NCI-H748 (cell line): ENCODE results near the gene RGPD8.

ENCODE experiments used
- DNase-seq: peaks from one replicate; lab custom pipeline; 2025; ENCODE audit not compliant: unreplicated experiment; lab: John Stamatoyannopoulos, UW

Gene RGPD8

DNA sequence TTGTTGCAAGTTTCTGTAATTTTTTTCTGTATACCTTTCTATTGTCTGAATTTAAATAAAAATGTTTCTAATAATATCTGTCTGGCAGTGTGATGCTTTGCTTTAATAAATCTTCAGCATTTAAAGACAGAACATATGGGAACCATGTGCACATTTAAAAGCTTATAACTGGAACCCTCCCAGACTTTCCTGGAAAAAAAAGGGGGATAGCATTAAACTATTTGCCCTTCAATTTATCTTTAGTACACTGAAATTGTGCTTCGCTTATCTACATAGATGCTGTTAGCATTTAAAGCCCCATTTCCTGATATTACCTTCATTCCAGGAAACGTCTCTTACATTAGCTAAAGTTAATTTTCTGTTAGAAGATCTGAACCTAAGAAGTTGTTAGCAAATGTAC lies 93.5 kb downstream of the RGPD8 start:
- DNase-seq: no peak

DNA sequence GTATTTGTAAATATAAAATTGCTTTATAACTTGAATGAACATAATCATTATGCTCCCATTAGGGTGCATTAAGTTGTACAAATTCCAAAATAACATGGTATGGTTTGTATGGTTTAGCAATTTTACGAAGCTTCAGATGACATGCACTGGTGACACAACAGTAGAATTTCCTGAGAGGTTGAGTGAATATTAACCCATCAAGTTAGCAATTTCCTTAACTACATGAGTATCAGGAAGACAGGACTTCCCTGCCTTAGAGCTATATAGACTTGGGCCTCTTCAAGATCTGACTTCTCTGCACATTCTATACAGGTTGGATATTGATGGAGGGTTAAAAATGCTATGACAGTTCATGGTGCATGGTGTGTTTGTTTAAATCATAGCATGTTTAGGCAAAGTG lies 97.8 kb downstream of the RGPD8 start:
- DNase-seq: no peak

DNA sequence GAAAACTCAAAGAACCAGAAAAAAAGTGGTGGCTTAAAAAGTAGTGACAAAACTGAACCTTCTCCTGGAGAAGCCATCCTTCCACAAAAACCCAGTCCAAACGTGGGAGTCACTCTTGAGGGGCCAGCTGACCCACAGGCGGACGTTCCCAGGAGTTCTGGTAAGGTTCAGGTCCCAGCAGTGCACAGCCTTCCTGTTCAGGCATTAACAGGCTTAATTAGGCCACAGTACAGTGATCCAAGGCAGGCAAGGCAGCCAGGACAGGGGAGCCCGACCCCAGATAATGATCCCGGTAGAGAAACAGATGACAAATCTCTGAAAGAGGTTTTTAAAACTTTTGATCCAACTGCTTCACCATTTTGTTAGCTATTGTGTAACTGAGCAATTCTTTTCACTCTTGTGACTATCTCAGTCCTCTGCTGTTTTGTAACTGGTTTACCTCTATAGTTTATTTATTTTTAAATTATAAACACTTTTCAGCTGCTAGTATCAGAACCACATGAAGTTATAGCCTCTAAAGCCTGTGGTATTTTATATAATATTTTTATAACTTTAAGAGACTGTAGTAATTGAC lies 101.2 kb downstream of the RGPD8 start:
- DNase-seq: no peak

DNA sequence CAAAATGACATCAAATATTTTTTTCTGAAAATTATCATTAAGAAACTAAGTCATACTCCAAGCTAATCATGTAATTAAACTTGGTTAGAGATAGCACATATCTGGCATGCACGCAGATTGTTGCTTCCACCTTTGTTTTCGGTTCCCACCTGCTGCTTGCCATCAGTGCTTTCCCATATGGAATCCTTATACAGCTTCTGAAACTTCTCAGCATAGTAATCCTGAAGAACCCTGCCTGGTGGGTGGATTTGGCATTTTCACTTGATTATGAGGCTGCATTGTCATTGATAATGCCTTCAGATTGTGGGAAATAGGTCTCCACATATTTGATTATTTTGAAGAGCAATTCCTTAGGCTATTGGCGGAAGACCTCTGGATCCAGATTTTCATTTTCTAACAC lies 110.5 kb downstream of the RGPD8 start:
- DNase-seq: no peak

DNA sequence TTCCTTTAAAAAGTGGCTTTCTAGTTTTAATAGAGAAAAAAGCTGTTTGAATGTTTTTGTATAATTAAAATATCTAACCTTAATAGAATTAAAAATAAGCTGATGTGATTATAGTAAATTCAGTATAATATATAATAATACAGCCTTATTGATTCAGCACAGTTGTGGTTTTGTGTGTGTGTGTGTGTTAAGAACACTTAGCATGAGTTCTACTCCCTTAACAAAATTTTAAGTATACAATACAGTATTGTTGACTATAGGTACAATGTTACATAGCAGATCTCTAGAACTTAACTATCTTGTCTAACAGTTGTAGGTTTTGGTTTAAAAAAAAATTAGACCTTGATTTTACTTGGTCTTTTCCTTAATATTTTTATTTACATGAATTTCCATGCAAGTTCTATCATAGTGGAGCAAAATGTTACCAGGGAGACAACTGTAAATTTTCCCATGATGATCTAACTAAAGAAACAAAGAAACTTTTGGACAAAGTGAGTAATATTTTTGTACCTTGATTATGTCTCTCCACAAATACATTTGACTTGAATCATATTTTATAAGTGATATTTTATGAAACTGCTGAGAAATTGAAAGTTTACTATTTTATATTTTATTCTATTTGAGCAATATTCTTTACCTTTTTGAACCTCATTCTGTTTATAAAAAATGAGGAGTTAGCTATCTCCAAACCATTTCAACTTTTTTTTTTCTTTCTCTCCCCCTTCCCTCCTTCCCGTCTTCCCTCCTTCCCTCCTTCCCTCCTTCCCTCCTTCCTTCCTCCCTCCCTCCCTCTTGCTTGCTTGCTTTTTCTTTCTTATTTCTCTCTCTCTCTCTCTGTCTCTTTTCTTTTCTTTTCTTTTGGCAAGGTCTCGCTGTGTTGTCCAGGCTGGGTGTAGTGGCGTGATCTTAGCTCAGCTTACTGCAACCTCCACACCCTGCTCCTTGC lies 111.8 kb downstream of the RGPD8 start:
- no peak for DNase-seq
